Neural progenitor cell (in vitro differentiated cells): Measurements from ENCODE around the gene AUNIP. TPM values are rescaled to one million over a fixed set of nuclear protein-coding genes. Genes with fewer than 3 reads are reported as not detected.
A peak's percentile ranks its signal among the peaks of the same experiment; 100 is the strongest.

Source experiments
- DNase-seq: peaks from one replicate; pipeline ENCODE4 v3.0.0-alpha.2; 2016; ENCODE audit warnings: low spot score
- H2AFZ ChIP-seq: fragments of 200-600 bp; sonication (generic); replicated peaks from 2 replicates; pipeline ENCODE4 v1.6.1; 2016; ENCODE audit warnings: antibody characterized with exemption
- H3F3A ChIP-seq: fragments of 200-600 bp; sonication (generic); 2 replicates; pipeline ENCODE4 v1.6.1; 2016; ENCODE audit warnings: antibody characterized with exemption, low read depth
- H3K27ac ChIP-seq: fragments of 200-600 bp; sonication (generic); 2 replicates; pipeline ENCODE4 v1.5.1; 2016; ENCODE audit warnings: mild to moderate bottlenecking
- H3K27me3 ChIP-seq: fragments of 200-600 bp; sonication (generic); 2 replicates; pipeline ENCODE4 v1.6.1; 2016; ENCODE audit warnings: mild to moderate bottlenecking, moderate library complexity
- H3K36me3 ChIP-seq: fragments of 200-600 bp; sonication (generic); 2 replicates; pipeline ENCODE4 v1.5.1; 2016
- H3K4me1 ChIP-seq: fragments of 200-600 bp; sonication (generic); 2 replicates; pipeline ENCODE4 v1.6.1; 2016; ENCODE audit warnings: mixed run types
- H3K4me2 ChIP-seq: fragments of 200-600 bp; sonication (generic); 2 replicates; pipeline ENCODE4 v1.6.1; 2016
- H3K4me3 ChIP-seq: fragments of 200-600 bp; sonication (generic); 2 replicates; pipeline ENCODE4 v1.5.1; 2016
- H3K79me2 ChIP-seq: fragments of 200-600 bp; sonication (generic); 2 replicates; pipeline ENCODE4 v1.6.1; 2016; ENCODE audit warnings: low read depth
- H3K9ac ChIP-seq: fragments of 200-600 bp; sonication (generic); 2 replicates; pipeline ENCODE4 v1.6.1; 2016
- H3K9me3 ChIP-seq: fragments of 200-600 bp; sonication (generic); 2 replicates; pipeline ENCODE4 v1.5.1; 2016; ENCODE audit warnings: low read depth
- H4K20me1 ChIP-seq: fragments of 200-600 bp; sonication (generic); 2 replicates; pipeline ENCODE4 v1.6.1; 2016; ENCODE audit warnings: low read depth
- H3K27ac Mint-ChIP-seq: 3 replicates; pipeline ENCODE4 v1.8.0; 2021; ENCODE audit warnings: mixed read lengths
- H3K27me3 Mint-ChIP-seq: 2 replicates; pipeline ENCODE4 v1.8.0; 2022; ENCODE audit warnings: low read depth, mild to moderate bottlenecking, inconsistent platforms, moderate library complexity, mixed read lengths; ENCODE audit not compliant: insufficient read depth
- H3K36me3 Mint-ChIP-seq: 3 replicates; pipeline ENCODE4 v1.8.0; 2021; ENCODE audit warnings: mixed read lengths
- H3K4me1 Mint-ChIP-seq: 3 replicates; pipeline ENCODE4 v1.8.0; 2021; ENCODE audit warnings: mixed read lengths
- H3K4me3 Mint-ChIP-seq: 3 replicates; pipeline ENCODE4 v1.8.0; 2021; ENCODE audit warnings: mild to moderate bottlenecking, moderate library complexity, mixed read lengths
- H3K9me3 Mint-ChIP-seq: 3 replicates; pipeline ENCODE4 v1.8.0; 2020; ENCODE audit warnings: mixed read lengths
- EZH2 ChIP-seq: fragments of 200-600 bp; sonication (generic); IDR thresholded peaks from 2 replicates; pipeline ENCODE4 v1.6.1; 2017; ENCODE audit warnings: antibody characterized with exemption, mild to moderate bottlenecking, moderate library complexity
- EZH2phosphoT487 ChIP-seq: fragments of 200-600 bp; sonication (generic); IDR thresholded peaks from 2 replicates; pipeline ENCODE4 v1.6.1; 2017; ENCODE audit warnings: antibody characterized with exemption
- total RNA-seq: library from RNA; depleted of rRNA; stranded (reverse); fragments of >200 nt; gene quantifications from 2 replicates; pipeline ENCODE4 v1.2.3, GENCODE V29; 2015; ENCODE audit warnings: low replicate concordance
- TF ChIP-seq, protein P1 (sequence below): fragments of 200-600 bp; sonication (generic); IDR thresholded peaks from 2 replicates; pipeline ENCODE4 v1.5.1; 2017; ENCODE audit warnings: antibody characterized with exemption, mild to moderate bottlenecking

The AUNIP gene
- total RNA-seq, 1 donor from 2014 or later, result 15.2 TPM

DNA sequence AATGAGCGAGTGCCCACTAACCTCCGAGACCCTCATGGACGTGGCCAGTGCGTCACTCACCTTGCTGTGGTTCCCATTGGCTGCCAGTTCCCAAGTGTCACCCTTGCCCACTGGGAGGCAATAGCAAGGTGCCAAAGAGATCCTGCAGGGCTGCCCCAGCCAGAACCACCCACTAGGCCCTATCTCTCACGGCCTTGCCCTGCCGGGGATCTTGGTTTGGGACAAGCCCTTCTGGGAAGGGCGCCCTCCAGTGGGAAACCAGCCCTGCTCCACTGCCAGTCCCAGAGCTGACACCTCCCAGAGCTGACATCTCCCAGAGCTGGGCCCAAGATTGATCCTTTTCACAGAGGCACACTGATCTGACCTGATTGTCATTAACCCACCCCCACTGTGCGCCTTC is 61.3 kb downstream of the AUNIP start:
- H3K79me2 ChIP-seq, result peaks cover 18% of the 10 kb centered on the region
- H3K27ac ChIP-seq, result no peak overlapping the region
- no peaks in the 10 kb centered on the region for H3K36me3 Mint-ChIP-seq
- H3K4me2 ChIP-seq, result no peak overlapping the region
- peak overlapping the region; percentile 79 for H3K4me3 Mint-ChIP-seq
- TF ChIP-seq EZH2phosphoT487 (no peak), EZH2 (no peak)
- TF ChIP-seq, protein P1, sequence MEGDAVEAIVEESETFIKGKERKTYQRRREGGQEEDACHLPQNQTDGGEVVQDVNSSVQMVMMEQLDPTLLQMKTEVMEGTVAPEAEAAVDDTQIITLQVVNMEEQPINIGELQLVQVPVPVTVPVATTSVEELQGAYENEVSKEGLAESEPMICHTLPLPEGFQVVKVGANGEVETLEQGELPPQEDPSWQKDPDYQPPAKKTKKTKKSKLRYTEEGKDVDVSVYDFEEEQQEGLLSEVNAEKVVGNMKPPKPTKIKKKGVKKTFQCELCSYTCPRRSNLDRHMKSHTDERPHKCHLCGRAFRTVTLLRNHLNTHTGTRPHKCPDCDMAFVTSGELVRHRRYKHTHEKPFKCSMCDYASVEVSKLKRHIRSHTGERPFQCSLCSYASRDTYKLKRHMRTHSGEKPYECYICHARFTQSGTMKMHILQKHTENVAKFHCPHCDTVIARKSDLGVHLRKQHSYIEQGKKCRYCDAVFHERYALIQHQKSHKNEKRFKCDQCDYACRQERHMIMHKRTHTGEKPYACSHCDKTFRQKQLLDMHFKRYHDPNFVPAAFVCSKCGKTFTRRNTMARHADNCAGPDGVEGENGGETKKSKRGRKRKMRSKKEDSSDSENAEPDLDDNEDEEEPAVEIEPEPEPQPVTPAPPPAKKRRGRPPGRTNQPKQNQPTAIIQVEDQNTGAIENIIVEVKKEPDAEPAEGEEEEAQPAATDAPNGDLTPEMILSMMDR, result peak; percentile 66
- no peaks in the 10 kb centered on the region for H3K9me3 ChIP-seq
- peaks cover 13% of the 10 kb centered on the region for H3K27me3 Mint-ChIP-seq
- peaks cover 17% of the 10 kb centered on the region for H3F3A ChIP-seq
- H3K9me3 Mint-ChIP-seq, result no peaks in the 10 kb centered on the region
- no peak overlapping the region for H3K27ac Mint-ChIP-seq
- no peak overlapping the region for H3K9ac ChIP-seq
- H4K20me1 ChIP-seq, result peaks cover 10% of the 10 kb centered on the region
- peaks cover 18% of the 10 kb centered on the region for H3K4me1 ChIP-seq
- peaks cover 43% of the 10 kb centered on the region for H3K4me1 Mint-ChIP-seq
- no peaks in the 10 kb centered on the region for H3K36me3 ChIP-seq
- no peak overlapping the region for H3K4me3 ChIP-seq
- peak; percentile 76 for DNase-seq
- H3K27me3 ChIP-seq, result peaks cover 5% of the 10 kb centered on the region
- H2AFZ ChIP-seq, result no peak overlapping the region

DNA sequence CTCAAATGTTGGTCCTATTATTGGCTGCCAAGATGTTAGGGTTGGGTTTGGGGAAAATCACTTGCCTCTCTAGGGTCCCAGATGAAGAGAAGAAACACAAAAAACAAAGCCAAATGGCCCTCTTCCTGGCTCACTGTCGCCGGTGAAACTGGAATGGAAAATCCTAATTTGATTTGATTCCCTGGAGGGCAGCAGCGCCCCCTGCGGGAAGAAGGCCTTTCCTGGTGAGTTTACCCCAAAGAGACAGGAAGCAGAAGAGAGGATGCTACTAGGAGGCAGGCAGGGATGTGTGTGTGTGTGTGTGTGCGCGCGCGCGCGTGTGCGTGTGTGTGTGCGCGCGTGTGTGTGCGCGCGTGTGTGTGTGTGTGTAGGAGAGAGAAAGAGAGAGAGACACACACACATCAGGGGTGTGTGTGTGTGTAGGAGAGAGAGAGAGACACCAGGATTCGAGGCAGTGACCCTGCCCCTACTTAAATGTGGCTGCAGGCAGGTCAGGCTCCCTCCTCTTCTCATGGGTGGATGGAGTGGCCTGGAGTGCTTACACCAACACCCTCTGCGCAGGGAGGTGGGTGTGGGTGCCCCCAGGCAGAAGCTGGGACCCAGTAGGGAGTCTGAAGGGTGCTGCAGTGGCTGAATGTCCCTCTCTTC is 62.3 kb downstream of the AUNIP start:
- Mint-ChIP-seq H3K4me1 (peaks cover 40% of the 10 kb centered on the region), H3K9me3 (no peaks in the 10 kb centered on the region), H3K36me3 (no peaks in the 10 kb centered on the region), H3K27me3 (peaks cover 15% of the 10 kb centered on the region), H3K27ac (no peak overlapping the region), H3K4me3 (no peak overlapping the region)
- Histone ChIP-seq H3F3A (peaks cover 12% of the 10 kb centered on the region), H3K4me3 (no peak overlapping the region), H4K20me1 (peaks cover 6% of the 10 kb centered on the region), H3K27me3 (peaks cover 5% of the 10 kb centered on the region), H3K4me1 (peaks cover 18% of the 10 kb centered on the region), H3K27ac (no peak overlapping the region), H2AFZ (peak overlapping the region; percentile 87), H3K4me2 (peak overlapping the region; percentile 21), H3K9ac (no peak overlapping the region), H3K9me3 (no peaks in the 10 kb centered on the region), H3K36me3 (no peaks in the 10 kb centered on the region), H3K79me2 (peaks cover 15% of the 10 kb centered on the region)
- DNase-seq, result peak; percentile 91
- TF ChIP-seq, protein P1, result peak; percentile 90
- TF ChIP-seq EZH2 (no peak), EZH2phosphoT487 (no peak)

DNA sequence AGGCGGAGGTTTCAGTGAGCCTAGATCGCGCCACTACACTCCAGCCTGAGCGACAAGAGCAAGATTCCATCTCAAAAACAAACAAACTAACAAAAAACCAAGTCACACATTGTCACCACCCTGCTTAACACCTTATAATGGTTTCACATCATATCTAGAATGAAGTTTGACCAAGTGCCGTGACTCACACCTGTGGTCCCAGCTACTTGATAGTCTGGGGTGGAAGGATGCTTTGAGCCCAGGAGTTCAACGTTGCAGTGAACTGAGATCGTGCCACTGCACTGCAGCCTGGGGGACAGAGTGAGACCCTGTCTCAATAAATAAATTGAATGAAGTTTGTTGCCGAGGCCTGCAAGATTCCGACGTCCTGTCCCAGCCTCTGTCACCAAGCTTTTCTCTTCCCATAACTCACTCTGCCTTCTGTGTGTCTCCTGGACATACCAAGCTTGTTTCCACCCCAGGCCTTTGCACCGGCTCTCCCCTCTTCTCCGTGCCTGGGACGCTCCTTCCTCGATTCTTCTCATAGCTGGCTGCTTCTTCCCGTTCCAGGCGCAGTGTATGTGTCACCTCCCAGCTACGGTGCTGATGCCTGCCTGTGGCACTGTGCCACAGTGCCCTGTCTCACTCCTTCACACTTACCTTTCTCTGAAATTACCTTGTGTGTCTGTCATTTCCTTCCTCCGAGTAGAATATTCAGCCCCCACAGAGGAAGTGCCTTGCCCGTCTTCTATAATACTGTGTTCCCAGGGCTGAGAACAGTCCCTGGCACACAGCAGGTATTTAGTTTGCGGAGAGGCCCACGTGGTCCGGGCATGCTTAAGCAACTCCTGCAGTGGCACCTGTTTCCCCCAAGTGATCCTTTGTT is 63.1 kb downstream of the AUNIP start:
- TF ChIP-seq, protein P1, result no peak
- TF ChIP-seq EZH2, result no peak
- TF ChIP-seq EZH2phosphoT487, result no peak
- Histone ChIP-seq H2AFZ (peak overlapping the region; percentile 87), H3K79me2 (peaks cover 7% of the 10 kb centered on the region)

More for the DNA sequence above, 63.1 kb downstream of the AUNIP start:
- peaks cover 15% of the 10 kb centered on the region for H3K27me3 Mint-ChIP-seq
- Histone ChIP-seq H4K20me1 (peaks cover 4% of the 10 kb centered on the region), H3K4me1 (peaks cover 17% of the 10 kb centered on the region), H3F3A (peaks cover 11% of the 10 kb centered on the region), H3K4me2 (peak overlapping the region; percentile 21), H3K27me3 (peaks cover 5% of the 10 kb centered on the region), H3K36me3 (no peaks in the 10 kb centered on the region), H3K9me3 (no peaks in the 10 kb centered on the region), H3K4me3 (no peak overlapping the region), H3K27ac (no peak overlapping the region), H3K9ac (no peak overlapping the region)
- H3K4me3 Mint-ChIP-seq, result no peak overlapping the region
- no peaks in the 10 kb centered on the region for H3K36me3 Mint-ChIP-seq
- H3K27ac Mint-ChIP-seq, result no peak overlapping the region
- peaks cover 45% of the 10 kb centered on the region for H3K4me1 Mint-ChIP-seq
- no peaks in the 10 kb centered on the region for H3K9me3 Mint-ChIP-seq
- DNase-seq, result no peak
